GM12878 (cell line): ENCODE measurements around the gene IL1RL2. TPM values are rescaled to one million over a fixed set of nuclear protein-coding genes. Genes with fewer than 3 reads are reported as not detected.

Experiments used
- ATAC-seq: fragments of 200-7000 bp; cut with Tn5 transposase; 3 replicates; pipeline ENCODE4 v1.9.1; 2020; ENCODE audit warnings: mild to moderate bottlenecking, moderate library complexity
- BruUV-seq: library from RNA; stranded (reverse); fragments of 400-500 nt; replicated peaks from 2 replicates; lab custom pipeline; 2021; lab: Mats Ljungman, UMichigan
- CTCF ChIA-PET: fragments of 300-600 bp; sonication (Branson Sonifier 250); formaldehyde crosslinking; extraction: SDS; loops from one replicate; lab custom pipeline; 2021; ENCODE audit warnings: inconsistent platforms; lab: Yijun Ruan, JAX
- POLR2A ChIA-PET: fragments of 350-600 bp; formaldehyde crosslinking; extraction: SDS; loops from one replicate; lab custom pipeline; 2021; ENCODE audit warnings: inconsistent platforms; lab: Charles Lee
- RAD21 ChIA-PET: fragments of 300-600 bp; sonication (Branson Sonifier 250); formaldehyde crosslinking; loops from one replicate; lab custom pipeline; 2023; ENCODE audit warnings: antibody characterized with exemption; ENCODE audit not compliant: unreplicated experiment; lab: Charles Lee
- SMC1A ChIA-PET: fragments of 300-600 bp; sonication (Branson Sonifier 250); formaldehyde crosslinking; loops from one replicate; lab custom pipeline; 2023; ENCODE audit not compliant: unreplicated experiment, uncharacterized antibody; lab: Charles Lee
- DNase-seq: peaks from one replicate; pipeline ENCODE4 v3.0.0-alpha.2; 2011; ENCODE audit warnings: low read depth, low spot score
- FAIRE-seq: peaks from 3 replicates; lab custom pipeline; 2011; peaks lifted over from hg19 to GRCh38; lab: Jason Lieb, UNC
- H2AFZ ChIP-seq: 2 replicates; pipeline ENCODE4 v1.6.0; 2011; ENCODE audit warnings: low read depth, low read length, control low read depth; ENCODE audit not compliant: control insufficient read depth
- H3K27ac ChIP-seq: 2 replicates; pipeline ENCODE4 v1.5.1; 2011; ENCODE audit warnings: control low read depth; ENCODE audit not compliant: control insufficient read depth, insufficient read depth
- H3K27me3 ChIP-seq, 2 experiments: replicated peaks in 1 of 2; 2 replicates each; pipeline versions ENCODE4 v1.6.0 to v1.6.1; 2011; ENCODE audit warnings: low read length in 1 of 2; ENCODE audit not compliant: control insufficient read depth in 2 of 2, insufficient read depth in 2 of 2
- H3K36me3 ChIP-seq, 2 experiments: 2 replicates each; pipeline ENCODE4 v1.5.1; 2011; ENCODE audit warnings: low read length in 1 of 2; ENCODE audit not compliant: control insufficient read depth in 2 of 2, insufficient read depth in 2 of 2
- H3K4me1 ChIP-seq: 2 replicates; pipeline ENCODE4 v1.6.1; 2011; ENCODE audit warnings: mild to moderate bottlenecking, low read length, moderate library complexity, mixed read lengths; ENCODE audit not compliant: control insufficient read depth, insufficient read depth
- H3K4me2 ChIP-seq: 2 replicates; pipeline ENCODE4 v1.6.0; 2011; ENCODE audit warnings: control low read depth; ENCODE audit not compliant: control insufficient read depth, insufficient read depth
- H3K4me3 ChIP-seq: fragments of 200-600 bp; sonication (generic); 2 replicates; pipeline ENCODE4 v1.5.1; 2016
- H3K79me2 ChIP-seq: 2 replicates; pipeline ENCODE4 v1.6.0; 2011; ENCODE audit warnings: low read length; ENCODE audit not compliant: control insufficient read depth, insufficient read depth
- H3K9ac ChIP-seq: 2 replicates; pipeline ENCODE4 v1.8.0; 2011; ENCODE audit warnings: low read length, control low read depth, mixed read lengths; ENCODE audit not compliant: control insufficient read depth, insufficient read depth
- H3K9me3 ChIP-seq: replicated peaks from 3 replicates; pipeline ENCODE4 v1.5.1; 2011; ENCODE audit warnings: mild to moderate bottlenecking, low read length; ENCODE audit not compliant: control insufficient read depth, insufficient read depth
- H4K20me1 ChIP-seq: 2 replicates; pipeline ENCODE4 v1.6.0; 2011; ENCODE audit not compliant: control insufficient read depth, insufficient read depth
- BCL11A ChIP-seq: IDR thresholded peaks from 2 replicates; pipeline ENCODE4 v1.6.1; 2011; ENCODE audit warnings: low read depth, low read length
- BHLHE40 ChIP-seq, 2 experiments: fragments of 450-650 bp in 1 of 2; IDR thresholded peaks; 2 replicates each; pipeline ENCODE4 v1.6.1; 2011 to 2017; ENCODE audit warnings: low read depth in 2 of 2, borderline replicate concordance in 1 of 2, improper control_type of control experiment in 1 of 2, low read length in 1 of 2, mild to moderate bottlenecking in 1 of 2
- CBX3 ChIP-seq: fragments of 200-600 bp; sonication (generic); IDR thresholded peaks from 2 replicates; pipeline ENCODE4 v1.6.1; 2016; ENCODE audit warnings: low read depth, borderline replicate concordance
- CBX5 ChIP-seq: sonication (generic); IDR thresholded peaks from 2 replicates; pipeline ENCODE4 v1.6.1; 2016; ENCODE audit warnings: low read depth, moderate library complexity, mild to moderate bottlenecking, inconsistent platforms
- CEBPZ ChIP-seq: fragments of 150-350 bp; IDR thresholded peaks from 2 replicates; pipeline ENCODE4 v1.6.1; 2016; ENCODE audit warnings: low read depth, low read length
- ESRRA ChIP-seq: IDR thresholded peaks from 2 replicates; pipeline ENCODE4 v1.6.1; 2012; ENCODE audit warnings: mild to moderate bottlenecking, low read length, improper control_type of control experiment
- KAT2A ChIP-seq: conservative IDR thresholded peaks from 2 replicates; pipeline ENCODE4 v1.6.1; 2011; ENCODE audit warnings: low read depth, low read length; ENCODE audit not compliant: control insufficient read depth
- MEF2B ChIP-seq: fragments of 450-650 bp; IDR thresholded peaks from 2 replicates; pipeline ENCODE4 v1.6.1; 2018; ENCODE audit warnings: mild to moderate bottlenecking, moderate library complexity; ENCODE audit not compliant: partially characterized antibody, poor library complexity, severe bottlenecking
- MTA2 ChIP-seq: fragments of 450-650 bp; IDR thresholded peaks from 2 replicates; pipeline ENCODE4 v1.6.1; 2016; ENCODE audit warnings: low read depth, mild to moderate bottlenecking, moderate library complexity
- NRF1 ChIP-seq: conservative IDR thresholded peaks from 2 replicates; pipeline ENCODE4 v1.6.1; 2011; ENCODE audit warnings: mild to moderate bottlenecking, low read depth, low read length, improper control_type of control experiment
- PAX5 ChIP-seq: IDR thresholded peaks from 2 replicates; pipeline ENCODE4 v1.6.1; 2011; ENCODE audit warnings: low read depth, low read length, borderline replicate concordance
- PKNOX1 ChIP-seq: fragments of 450-650 bp; IDR thresholded peaks from 2 replicates; pipeline ENCODE4 v1.6.1; 2016; ENCODE audit warnings: mild to moderate bottlenecking
- PML ChIP-seq: IDR thresholded peaks from 2 replicates; pipeline ENCODE4 v1.6.1; 2012; ENCODE audit warnings: low read length, inconsistent platforms
- RAD51 ChIP-seq: fragments of 450-650 bp; IDR thresholded peaks from 2 replicates; pipeline ENCODE4 v1.6.1; 2016; ENCODE audit warnings: moderate library complexity, mild to moderate bottlenecking, inconsistent platforms
- RUNX3 ChIP-seq: IDR thresholded peaks from 2 replicates; pipeline ENCODE4 v1.6.1; 2012; ENCODE audit warnings: low read length, inconsistent platforms
- SMC3 ChIP-seq: IDR thresholded peaks from 2 replicates; pipeline ENCODE4 v1.6.1; 2011; ENCODE audit warnings: low read length, improper control_type of control experiment, borderline replicate concordance
- SREBF1 ChIP-seq: IDR thresholded peaks from 2 replicates; pipeline ENCODE4 v1.6.1; 2012; ENCODE audit warnings: mild to moderate bottlenecking, low read length
- STAT3 ChIP-seq: IDR thresholded peaks from 2 replicates; pipeline ENCODE4 v1.6.1; 2011; ENCODE audit warnings: low read depth, low read length, improper control_type of control experiment
- ZBED1 ChIP-seq: IDR thresholded peaks from 2 replicates; pipeline ENCODE4 v1.6.1; 2016; ENCODE audit warnings: borderline replicate concordance
- ZNF207 ChIP-seq: fragments of 450-650 bp; IDR thresholded peaks from 2 replicates; pipeline ENCODE4 v1.6.1; 2014; ENCODE audit warnings: antibody characterized with exemption, mild to moderate bottlenecking, borderline replicate concordance
- whole genome bisulfite sequencing: methylation state at CpG from one replicate; pipeline ENCODE4 v1.1.6; 2016; ENCODE audit warnings: low lambda C conversion rate; ENCODE audit not compliant: insufficient replicate concordance, insufficient coverage; ENCODE audit errors: missing lambda C conversion rate; 5-methylcytosine and 5-hydroxymethylcytosine counted together
- in situ Hi-C: fragments of 300-500 bp; cut with MboI; formaldehyde crosslinking; loops from 9 replicates; pipeline ENCODE4 v1.14.3; 2018; ENCODE audit warnings: mixed read lengths
- intact Hi-C: fragments of 100-400 bp; cut with micrococcal nuclease; formaldehyde crosslinking; loops from one replicate; pipeline ENCODE4 v1.14.2; 2022; ENCODE audit not compliant: unreplicated experiment
- polyA plus RNA-seq, 11 experiments: library from polyadenylated mRNA; depleted of rRNA in 4 of 11; unstranded in 6 of 11; stranded (reverse) in 5 of 11; fragments of >200 nt; fragmentation: Nextera tagmentation in 4 of 11; fragmentation: Illumina TruSeq in 1 of 11; extraction: Ambion mirVana in 4 of 11; extraction: Trizol in 1 of 11; gene quantifications; 1 replicate in 1 of 11; 2 replicates in 10 of 11; pipeline versions ENCODE4 v1.2.1 to v1.2.3, GENCODE V29; 2011 to 2016; ENCODE audit warnings: inconsistent platforms in 2 of 11, missing spikeins in 2 of 11, low read depth in 1 of 11
- total RNA-seq, 4 experiments: library from RNA; depleted of rRNA in 3 of 4; stranded (reverse); fragments of >200 nt in 3 of 4; fragmentation: Illumina TruSeq in 1 of 4; extraction: Trizol in 1 of 4; gene quantifications; 2 replicates each; pipeline versions ENCODE4 v1.2.1 to v1.2.3, GENCODE V29; 2013 to 2021
- TF ChIP-seq, protein P1 (sequence below): IDR thresholded peaks from 2 replicates; pipeline ENCODE4 v1.6.1; 2011; ENCODE audit warnings: mild to moderate bottlenecking, low read depth, low read length, moderate library complexity; ENCODE audit not compliant: insufficient replicate concordance

IL1RL2 gene
- total and polyA plus RNA-seq, 10 of the 15 experiments (the other 5 are each of a cell fraction or from before 2014, with no cell fraction given): not detected

DNA sequence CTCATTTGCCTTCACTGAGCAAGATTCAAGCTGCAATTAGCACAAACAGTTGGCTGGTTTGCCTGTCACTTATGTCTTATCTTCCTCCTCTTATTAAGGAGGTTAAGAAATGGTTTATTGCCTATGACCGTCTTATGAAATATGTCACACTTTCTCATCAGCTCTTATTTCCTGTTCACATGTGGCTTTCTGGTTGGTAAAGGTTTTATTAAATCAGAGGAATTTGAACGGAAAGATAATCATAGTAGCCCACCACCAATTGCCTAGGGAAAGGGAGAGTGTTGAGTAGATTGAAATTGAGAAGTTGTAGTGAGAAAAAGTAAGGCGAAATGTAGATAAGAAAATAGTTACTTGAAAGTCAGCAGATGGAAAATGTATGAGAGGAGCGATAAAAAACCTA, 48.5 kb upstream of the IL1RL2 start (continued):
- TF ChIP-seq RAD51 (no peak), ESRRA (no peak), MTA2 (peak; percentile 26; the same call in 1 of the 2 replicates), SREBF1 (no peak), PAX5 (no peak), RUNX3 (no peak), PKNOX1 (peak; percentile 91), ZNF207 (no peak), CBX3 (no peak), SMC3 (no peak)
- TF ChIP-seq, protein P1, sequence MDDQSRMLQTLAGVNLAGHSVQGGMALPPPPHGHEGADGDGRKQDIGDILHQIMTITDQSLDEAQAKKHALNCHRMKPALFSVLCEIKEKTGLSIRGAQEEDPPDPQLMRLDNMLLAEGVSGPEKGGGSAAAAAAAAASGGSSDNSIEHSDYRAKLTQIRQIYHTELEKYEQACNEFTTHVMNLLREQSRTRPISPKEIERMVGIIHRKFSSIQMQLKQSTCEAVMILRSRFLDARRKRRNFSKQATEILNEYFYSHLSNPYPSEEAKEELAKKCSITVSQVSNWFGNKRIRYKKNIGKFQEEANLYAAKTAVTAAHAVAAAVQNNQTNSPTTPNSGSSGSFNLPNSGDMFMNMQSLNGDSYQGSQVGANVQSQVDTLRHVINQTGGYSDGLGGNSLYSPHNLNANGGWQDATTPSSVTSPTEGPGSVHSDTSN: peak; percentile 45

GRCh38 chr2:102139851-102140250, 47.0 kb upstream of the IL1RL2 start:
- ChIA-PET CTCF (interaction anchor here (1.1 to 3.3 kb wide), 2 partner anchors 14 to 27 kb away, joined by 3 to 10 read pairs; no protein-coding TSS in a partner anchor), RAD21 (no interaction called here), POLR2A (interaction anchor here (1.4 kb wide), 1 partner anchor 13 kb away, joined by 3 read pairs; no protein-coding TSS in a partner anchor), SMC1A (interaction anchor here (0.9 to 2.3 kb wide), 4 partner anchors 27 to 44 kb away, joined by 3 to 9 read pairs (median 3); no protein-coding TSS in a partner anchor)
- no peaks in the 10 kb centered on the region; a peak in 1 of 4 replicates for H3K36me3 ChIP-seq
- H3K4me1 ChIP-seq: no peaks in the 10 kb centered on the region
- no peak overlapping the region for H3K4me2 ChIP-seq
- H3K4me3 ChIP-seq: no peak overlapping the region
- H3K79me2 ChIP-seq: no peaks in the 10 kb centered on the region
- FAIRE-seq (no peak), ATAC-seq (no peak), DNase-seq (no peak)
- no peaks in the 10 kb centered on the region for H4K20me1 ChIP-seq
- no peaks in the 10 kb centered on the region for H3K27me3 ChIP-seq
- H3K9me3 ChIP-seq: peaks cover 24% of the 10 kb centered on the region; the same call in 2 of the 3 replicates
- H3K27ac ChIP-seq: no peak overlapping the region
- intact Hi-C loops: no loop called here
- no peak overlapping the region for H2AFZ ChIP-seq
- WGBS: 0% methylated on average over 1 of the region's 1 CpG
- no peak overlapping the region for H3K9ac ChIP-seq
- no TSS peak for BruUV-seq
- in situ Hi-C loops: no loop called here
- TF ChIP-seq NRF1 (no peak), KAT2A (no peak), CEBPZ (no peak), CBX5 (no peak), BHLHE40 (IDR thresholded peaks at IDR 0.05; ENCODE audit: borderline replicate concordance in 1 of 2, low read depth in 2 of 2, low read length in 1 of 2) (no peak), ZBED1 (no peak), MEF2B (no peak), PML (no peak), STAT3 (no peak), BCL11A (no peak)
